NCI-H2081 (cell line): ENCODE results near the gene MRTFB.
A peak's percentile ranks its signal among the peaks of the same experiment; 100 is the strongest.

Experiments used
- DNase-seq, 2 experiments: peaks; one replicate each; lab custom pipeline; 2025; lab: John Stamatoyannopoulos, UW

MRTFB gene

DNA sequence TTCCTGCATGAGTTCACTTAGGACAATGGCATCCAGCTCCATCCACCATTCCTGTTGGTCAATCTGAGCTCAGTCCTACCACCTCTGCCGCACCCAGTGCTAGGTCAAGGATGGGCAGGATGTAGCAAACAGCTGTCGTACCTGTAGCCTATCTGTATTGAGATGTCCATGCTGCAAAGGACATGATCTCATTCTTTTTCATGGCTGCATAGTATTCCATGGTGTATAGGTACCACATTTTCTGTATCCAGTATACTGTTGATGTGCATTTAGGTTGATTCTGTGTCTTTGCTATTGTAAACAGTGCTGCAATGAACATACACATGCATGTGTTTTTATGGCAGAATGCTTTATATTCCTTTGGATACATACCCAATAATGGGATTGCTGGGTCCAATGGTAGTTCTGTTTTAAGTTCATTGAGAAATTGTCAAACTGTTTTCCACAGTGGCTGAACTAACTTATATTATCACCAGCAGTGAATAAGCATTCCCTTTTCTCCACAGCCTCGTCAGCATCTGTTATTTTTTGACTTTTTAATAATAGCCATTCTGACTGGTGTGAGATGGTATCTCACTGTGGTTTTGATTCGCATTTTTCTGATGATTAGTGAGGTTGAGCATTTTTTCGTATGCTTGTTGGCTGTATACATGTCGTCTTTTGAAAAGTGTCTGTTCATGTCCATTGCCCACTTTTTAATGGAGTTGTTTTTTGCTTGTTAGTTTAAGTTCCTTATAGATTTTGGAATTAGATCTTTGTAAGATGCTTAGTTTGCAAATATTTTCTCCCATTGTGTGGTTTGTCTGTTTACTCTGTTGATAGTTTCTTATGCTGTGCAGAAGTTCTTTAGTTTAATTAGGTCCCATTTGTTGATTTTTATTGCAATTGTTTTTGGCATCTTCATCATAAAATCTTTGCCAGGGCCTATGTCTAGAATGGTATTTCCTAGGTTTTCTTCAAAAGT is 7.2 kb upstream of the MRTFB start:
- DNase-seq: no peak

DNA sequence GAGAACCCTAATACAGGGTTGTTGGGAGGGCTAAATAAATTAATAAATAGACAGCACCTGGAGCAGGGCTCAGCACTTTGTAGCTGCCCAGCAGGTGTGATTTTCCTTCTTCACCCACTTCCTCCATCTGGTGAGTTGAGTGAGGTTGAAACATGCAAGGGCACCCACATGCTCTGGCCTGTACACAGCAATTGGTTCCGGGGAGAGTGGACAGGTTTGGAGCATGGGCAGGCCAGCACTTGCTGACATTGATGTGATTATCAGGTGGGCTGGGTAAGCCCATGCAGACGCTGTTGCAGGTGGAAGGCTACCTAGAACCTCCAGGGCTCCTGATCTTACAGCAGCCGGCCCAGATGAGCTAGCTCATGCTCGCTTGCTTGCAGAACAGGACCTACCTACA is 1.3 kb upstream of the MRTFB start:
- DNase-seq: no peak

DNA sequence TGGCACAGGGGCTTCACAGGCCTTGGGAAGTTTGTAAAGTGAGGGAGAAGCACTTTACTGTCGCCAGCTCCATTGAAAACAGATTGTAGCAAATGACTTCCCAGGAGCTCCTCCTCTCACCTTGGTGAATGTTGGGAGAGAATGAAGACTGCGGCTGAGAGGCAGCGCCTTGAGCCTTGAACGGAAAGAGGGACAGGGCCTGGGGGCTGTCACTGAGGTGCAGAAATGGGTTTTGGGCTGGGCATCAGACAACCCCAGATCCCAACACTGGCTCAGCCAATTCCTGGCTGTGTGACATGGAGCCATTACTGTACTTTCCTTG is 603 bp upstream of the MRTFB start:
- DNase-seq: no peak

DNA sequence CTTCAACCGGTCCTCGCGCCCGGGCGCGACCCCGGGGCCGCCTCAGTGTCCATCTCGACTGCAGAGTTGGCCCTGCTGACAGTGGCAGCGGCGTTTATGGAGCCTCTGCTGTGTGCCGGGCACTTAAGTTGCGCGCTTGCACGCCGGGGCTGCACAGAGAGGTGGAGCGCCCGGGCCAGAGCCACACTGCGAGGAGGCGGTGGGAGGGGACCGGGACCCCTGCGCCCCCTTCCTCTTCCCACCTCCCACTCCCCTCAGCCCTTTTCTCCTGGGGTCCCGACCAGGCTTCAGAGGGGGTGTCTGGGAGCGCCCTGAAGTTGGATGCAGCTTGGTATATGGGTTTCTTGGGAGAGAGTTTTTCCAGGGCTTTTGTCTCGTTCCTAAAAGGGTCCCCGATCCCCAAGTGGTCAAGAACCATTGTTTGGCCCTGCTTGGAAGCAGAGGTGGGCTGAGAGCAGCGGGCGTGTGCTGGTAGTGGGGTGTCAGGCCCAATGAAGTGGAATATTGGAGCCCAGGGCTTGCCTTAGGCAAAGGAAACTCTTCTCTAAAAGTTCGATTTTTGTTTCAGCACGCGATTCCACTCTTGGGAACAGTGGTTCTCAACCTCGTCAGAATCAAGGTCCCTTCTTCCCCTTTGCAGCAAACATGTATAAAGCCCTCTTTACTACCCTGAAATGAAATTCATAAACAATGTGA is 605 bp downstream of the MRTFB start:
- no peak for DNase-seq

DNA sequence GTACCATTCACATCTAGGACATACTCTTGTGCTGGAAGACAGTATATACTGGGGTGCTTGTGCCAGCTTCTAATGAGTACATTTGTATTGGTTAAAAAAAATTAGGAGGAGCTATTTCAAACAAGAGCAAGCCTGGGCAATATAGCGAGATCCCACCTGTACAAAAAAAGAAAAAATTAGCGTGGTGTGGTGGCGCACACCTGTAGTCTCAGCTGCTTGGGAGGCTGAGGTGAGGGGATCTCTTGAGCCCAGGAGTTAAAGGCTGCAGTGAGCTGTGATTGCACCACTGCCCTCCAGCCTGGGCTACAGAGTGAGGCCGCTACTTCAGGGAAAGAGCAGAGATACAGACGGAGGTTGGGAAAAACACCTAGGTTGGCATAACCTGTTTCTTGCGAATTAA is 1.2 kb downstream of the MRTFB start:
- DNase-seq: no peak

DNA sequence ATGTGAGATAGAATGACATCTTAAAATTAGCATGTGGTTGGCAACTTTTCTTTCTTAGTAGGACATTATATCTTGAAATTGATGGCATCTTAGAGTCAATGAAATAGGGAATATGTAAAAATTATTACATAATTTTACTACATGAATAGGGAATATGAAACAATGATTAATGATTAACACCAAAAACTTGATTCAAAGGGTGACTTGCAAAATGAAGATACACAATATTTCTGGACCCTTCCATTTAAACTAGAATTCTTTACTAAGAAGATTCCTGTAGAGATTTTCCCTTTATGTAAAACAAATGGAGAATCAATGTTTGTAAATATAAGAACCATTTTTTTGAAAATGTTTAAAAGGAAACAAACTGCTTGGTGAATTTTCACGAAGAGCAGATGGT is 3.4 kb downstream of the MRTFB start:
- no peak for DNase-seq

DNA sequence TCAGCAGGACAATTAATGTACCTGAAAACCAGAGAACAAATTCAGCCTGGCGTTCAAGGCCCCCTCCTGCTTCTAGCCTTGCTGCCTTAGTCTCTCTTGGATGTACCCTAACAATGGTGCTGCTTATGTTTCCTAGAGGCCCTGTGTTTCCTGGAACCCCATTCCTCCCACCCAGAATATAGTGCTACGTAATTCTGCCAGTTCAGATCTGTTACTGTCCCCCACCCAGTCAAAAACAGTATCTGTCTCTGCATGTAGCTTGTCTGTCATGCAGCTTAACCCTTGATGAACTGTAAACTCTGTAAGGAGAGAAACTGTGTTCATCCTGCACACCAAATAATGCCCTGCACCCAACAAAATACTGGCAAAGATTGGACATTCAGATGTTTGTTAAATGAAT is 6.8 kb downstream of the MRTFB start:
- no peak for DNase-seq

DNA sequence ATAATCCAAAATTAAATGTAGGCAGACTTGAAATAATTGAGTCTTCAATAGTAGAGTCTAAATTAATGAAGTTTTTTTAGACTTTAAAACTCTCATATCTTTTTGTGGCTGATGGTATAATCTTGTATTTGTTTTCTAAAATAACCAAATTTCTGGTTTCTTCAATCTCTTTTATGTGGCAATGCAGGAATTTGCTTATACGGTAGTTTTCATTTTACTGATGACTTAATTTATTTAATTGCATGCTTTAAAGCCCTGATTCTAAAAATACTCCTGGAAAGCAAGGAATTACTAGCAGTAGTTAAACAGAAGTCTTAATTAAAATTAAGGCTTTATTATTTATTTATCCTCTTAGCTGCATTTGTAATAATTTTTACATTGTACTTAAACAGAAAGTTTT is 15.4 kb downstream of the MRTFB start:
- no peak for DNase-seq

DNA sequence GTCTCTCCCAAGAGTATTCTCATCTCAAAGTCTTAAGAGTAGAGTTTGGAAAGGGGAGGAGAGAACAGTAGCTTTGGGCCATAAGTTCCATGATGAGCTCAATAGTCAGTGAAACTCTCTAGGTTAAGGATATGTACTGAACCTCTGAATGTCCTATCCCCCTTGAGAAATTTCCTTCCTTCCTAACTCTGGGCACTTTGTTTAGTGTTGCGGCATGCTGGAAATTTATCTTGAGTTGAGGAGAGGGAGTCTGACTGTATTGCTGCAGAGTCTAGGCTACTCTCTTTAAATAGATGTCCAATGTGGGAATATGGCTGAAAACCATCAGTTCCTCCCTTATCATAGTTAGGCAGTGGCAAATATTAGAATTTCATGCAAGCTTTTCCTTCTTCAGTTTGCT is 16.1 kb downstream of the MRTFB start:
- no peak for DNase-seq

DNA sequence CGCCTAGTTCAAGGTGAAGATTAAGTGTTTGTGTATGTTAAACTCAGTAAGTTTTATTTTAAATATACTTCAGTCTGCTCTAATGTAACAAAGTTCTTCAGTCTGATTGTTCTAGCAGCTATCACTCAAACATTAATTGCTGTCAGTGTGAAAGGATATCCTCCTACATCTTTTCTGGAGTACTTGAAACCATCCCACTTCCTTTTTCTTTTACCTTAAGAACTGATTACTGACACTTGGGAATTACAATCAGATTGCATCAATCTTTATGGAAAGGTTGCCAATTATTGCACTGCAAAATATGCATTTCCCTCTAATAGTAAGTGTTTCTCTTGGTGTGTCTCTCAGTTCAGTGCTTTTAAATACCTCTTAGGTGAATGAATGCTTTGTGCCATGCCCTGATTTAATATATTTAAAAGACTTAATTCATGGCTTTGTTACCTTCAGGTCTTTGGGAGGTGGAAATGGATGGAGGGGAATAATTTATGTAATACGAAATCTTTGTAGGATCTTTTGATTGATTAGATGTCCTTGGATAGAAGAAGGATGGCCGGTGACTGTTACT is 16.6 kb downstream of the MRTFB start:
- DNase-seq: no peak

DNA sequence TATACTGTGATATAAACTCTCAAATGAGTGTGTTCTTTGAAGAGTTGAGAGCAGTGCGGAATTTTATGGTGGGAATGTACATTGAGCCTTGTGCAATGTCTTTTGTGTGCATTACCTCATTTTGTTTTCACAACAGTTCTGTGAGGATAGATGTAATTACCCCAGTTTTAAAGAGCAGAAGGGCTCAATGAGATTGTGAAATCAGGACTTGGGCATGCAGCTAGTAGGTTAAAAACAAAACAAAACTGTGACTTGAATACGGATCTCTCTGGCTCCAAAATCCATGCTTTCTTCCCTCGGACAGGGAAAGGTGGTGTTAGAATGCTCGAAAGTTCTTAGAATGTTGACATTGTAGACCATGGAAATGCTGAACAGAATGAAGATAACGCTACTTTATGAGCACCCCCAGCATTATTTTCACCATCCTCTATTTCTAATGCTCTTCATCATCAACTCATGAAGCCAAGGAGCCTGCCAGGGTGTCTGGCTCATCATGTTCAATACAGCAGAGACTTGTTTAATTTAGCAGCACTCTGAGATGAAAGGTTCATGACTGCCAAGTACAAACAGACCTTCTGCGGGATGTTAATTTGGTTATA is 17.1 kb downstream of the MRTFB start:
- DNase-seq: peak in 1 of 2 experiments; percentile 4

DNA sequence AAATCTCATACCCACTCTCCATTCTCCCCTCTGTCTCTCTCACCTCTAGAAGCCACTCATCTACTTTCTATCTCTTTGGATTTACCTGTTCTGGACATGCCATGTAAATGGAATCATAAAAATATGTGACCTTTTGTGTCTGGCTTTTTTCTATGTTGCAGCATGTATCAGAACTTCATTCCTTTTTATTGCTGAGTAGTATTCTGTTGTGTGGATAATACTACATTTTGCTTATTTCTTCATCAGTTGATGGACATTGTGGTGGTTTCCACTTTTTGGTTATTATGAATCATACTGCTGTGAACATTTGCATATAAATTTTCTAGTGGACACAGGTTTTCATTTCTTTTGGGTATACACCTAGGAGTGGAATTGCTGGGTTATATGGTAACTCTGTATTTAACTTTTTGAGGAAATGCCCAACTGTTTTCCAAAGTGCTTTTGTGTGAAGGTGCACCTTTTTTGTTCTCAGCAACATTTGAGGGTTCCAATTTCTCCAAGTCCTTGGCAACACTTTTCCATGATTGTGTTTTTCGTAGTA is 18.2 kb downstream of the MRTFB start:
- no peak for DNase-seq

DNA sequence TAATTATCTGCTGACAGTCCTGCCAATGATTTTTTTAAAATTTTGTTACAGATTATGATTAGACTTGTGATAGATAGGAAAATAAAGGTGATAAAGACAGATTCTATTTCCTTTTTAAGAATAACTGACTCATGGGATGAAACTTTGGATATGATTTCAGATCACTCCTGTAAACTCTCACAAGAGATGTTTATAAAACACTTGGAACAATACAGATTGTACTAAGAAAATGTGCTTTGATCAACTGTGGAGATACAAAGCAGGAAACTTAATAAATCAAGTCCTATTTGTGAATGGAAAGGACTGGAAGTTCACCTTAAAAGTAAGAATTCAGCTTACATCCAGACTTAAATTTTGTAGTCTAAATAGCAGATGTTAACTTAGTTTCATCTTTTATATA is 21.4 kb downstream of the MRTFB start:
- DNase-seq: no peak

DNA sequence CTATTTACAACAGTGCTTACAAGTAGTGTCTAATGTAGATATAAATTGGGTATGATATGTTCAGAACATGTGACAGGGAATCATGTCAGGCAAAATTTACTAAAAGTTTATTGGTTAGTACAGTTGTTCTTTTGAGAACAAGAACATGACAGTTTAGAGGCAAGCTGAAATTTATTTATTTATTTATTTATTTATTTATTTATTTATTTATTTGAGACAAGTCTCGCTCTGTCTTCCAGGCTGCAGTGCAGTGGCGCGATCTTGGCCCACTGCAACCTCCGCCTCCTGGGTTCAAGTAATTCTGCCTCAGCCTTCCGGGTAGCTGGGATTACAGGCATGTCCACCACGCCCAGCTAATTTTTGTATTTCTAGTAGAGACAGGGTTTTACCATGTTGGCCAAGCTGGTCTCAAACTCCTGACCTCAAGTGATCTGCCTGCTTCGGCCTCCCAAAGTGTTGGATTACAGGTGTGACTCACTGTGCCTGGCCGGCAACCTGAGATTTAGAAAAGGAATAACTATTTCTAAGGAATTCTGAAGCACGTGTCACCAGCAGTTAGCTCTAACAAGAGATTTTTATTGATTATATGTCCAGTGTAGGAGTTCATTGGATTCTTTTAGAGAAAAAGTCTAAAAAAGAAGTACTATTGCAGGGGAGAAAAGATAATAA is 24.9 kb downstream of the MRTFB start:
- no peak for DNase-seq

DNA sequence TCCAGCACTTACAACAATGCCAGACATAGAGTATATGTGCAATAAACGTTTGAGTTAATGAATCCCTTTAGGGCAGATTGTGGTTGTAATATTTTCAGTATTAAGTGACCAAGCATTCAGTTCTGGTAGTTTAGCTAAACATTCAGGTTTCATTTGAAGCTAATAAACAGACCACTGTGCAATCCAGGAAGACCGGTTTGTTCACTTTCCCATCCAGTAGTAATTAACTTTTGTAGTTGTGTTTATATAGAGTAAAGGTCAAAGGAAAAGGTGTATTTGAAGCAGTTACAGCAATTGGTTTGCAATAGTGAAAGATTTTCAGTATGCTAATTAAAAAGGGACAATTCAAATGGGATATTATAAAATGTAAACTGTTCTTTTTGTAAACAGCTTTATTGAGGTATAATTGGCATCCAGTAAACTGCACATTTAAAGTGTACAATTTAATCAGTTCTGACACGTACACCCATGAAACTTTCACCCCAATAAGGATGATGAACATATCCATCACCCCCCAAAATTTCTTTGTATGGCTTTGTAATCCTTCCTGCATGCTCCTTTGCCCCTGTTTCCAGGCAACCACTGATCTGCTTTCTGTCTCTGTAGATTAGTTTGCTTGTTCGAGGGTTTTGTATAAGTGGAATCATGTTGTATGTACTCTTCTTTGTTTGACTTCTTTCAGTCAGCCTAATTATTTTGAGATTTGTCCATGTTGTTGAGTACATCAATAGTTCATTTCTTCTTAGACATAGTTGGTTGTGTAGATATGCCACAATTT is 26.3 kb downstream of the MRTFB start:
- DNase-seq: peak; percentile 59 to 87

DNA sequence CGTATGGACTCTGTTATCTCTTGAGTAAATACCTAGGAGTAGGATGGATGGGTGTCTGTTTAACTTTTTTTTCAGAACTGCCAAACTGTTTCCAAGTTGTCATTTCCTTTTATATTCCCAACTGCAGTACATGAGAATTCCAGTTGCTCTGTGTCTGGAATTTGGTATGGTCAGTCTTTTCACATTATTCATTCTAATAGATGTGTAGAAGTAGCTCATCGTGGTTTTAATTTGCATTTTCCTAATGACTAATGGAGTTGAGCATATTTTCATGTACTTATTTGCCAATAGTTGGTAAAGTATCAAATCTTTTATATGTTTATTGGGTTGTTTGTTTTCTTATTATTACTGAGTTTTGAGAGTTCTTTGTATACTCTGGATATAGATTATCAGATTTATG is 27.0 kb downstream of the MRTFB start:
- DNase-seq: no peak

DNA sequence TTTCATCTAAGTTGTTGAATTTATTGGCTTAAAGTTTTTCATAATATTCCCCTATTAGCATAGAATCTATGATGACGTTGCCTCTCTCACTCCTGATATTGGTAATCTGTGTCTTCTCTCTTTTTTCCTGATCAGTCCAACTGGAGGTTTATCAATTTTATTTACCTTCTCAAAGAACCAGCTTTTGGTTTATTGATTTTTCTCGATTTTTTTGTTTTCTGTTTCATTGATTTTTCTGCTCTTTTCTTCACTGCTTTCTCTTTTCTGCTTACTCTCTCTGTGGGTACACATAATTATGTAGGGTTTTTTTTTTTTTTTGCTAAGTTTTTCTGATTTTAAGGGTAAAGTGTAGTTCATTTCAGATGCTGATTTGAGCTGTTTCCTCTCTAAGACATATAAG is 29.7 kb downstream of the MRTFB start:
- DNase-seq: no peak

DNA sequence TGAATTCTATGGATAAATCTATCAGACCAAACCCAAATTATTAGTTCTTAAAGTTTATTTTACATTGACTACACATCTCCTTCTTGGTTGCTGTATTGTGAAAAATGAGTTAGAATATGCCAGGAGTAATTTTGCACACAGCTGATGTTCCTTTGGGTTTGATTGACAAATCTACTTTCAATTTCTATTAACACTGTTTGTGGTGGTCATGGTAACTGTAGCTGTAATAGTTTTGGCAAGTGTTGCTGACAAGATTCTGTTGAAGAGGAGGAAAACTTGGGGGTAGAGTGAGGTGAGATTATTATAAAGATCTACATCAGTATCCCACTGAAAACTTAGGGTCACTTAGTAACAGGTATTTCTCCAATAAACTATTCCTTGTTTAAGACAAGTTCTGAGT is 30.3 kb downstream of the MRTFB start:
- DNase-seq: no peak

DNA sequence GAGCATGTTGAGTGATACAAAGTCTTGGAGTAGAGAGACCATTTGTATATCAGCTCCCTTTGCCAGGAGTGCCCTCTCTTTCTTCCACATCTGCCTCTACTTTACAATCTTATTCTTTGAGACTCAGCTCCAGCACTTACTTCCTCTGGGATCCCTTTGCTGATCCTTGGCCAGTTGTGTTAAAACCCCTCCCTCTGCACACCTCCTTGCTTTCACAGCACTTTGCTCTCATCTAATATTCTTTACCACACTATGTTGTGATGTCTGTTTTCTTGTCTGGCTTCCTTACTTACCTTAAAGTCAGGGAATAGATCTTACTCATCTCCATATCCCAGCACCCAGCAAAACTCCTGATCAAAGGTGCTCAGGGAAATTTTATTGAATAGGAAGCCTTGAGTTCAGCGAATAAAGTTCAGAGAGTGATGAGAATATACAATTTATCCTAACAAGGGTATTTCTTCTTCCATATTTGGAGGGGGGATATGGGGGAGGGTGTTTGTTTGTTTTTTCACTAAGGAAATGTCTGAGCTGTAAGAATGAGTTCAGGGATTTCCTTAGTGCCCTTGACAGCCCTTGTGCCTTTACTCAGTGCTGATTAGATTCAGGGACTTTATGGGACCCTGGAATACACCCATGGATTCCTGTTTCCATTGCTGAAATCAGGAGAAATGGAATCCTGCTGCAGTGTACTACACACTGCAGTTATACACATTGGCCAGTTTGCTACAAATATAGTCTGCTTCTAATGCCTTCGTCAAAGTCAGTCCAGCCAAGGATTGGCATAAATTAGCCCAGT is 32.0 kb downstream of the MRTFB start:
- DNase-seq: no peak

DNA sequence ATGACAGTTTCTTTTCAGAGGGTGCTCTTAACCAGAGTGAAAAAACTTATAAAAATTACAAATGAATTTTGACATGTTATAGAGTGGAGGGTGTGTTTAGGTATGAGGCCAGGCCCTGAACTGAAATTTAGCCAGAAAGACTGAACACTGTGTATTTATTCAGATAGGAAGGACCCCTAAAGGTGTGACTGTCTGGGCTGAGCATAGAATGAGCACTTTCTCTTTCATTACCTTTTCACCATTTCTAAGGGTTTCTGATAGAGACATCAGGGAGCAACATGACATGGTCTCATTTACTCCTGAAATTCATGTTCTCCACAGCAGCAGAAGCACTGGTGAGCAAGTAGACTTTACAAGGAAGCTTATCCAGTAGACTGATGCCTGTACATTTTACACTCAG is 32.9 kb downstream of the MRTFB start:
- no peak for DNase-seq
